ENCODE data around the gene MGAT4A.
"Not testable (repeated sequence)": the region's sequence is repeated elsewhere in the genome, so short reads cannot be mapped to it uniquely, and the experiment has no call there.

MGAT4A gene

DNA sequence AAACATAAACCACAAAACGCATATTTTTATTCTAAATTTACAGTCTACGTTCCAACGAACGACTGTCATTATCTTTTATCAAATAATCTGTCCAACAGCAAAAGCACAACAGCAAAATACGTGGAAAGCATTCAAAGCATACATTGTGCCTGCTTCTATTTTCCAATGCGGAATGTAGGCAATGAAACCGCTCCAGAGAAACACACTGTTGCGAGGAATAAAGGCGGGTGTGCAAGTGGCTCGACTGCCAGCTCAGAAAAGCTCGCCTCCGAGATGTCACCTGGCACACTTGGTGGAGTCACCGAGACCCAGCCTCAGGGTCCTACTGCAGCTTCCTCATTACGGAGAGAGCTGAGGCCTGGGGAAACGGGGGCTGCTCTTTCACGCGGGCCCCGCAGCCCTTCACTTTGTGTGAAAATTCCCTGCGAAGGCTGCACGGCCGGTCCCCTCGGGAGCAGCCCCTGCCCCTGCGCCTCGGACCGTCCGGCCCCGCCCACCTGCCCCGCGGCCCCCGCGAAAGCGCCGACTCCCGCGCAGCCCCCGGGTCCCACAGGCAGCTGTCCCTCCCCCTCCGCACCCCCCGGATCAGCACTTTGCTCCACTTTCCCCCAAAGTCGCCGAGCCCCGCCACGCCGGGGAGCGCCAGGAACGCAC is 752 bp downstream of the MGAT4A start:
- TF ChIP-seq EZH2 (IDR thresholded peaks at IDR 0.05) (no peak), FOXP2 (optimal IDR thresholded peaks at IDR 0.05; ENCODE audit: control extremely low read depth, extremely low read length, insufficient read depth) (no peak), POLR2AphosphoS5 (IDR thresholded peaks at IDR 0.05; ENCODE audit: borderline replicate concordance, low read depth, low read length) (no peak)
- Histone ChIP-seq H3K36me3 (ENCODE audit: insufficient read depth, low read length) (no peaks in the 10 kb centered on the region), H3K27ac (no peak overlapping the region), H3K9me3 (ENCODE audit: low read depth, low read length) (no peaks in the 10 kb centered on the region), H3K4me3 (peak overlapping the region; percentile 85), H3K9ac (ENCODE audit: insufficient read length) (peak overlapping the region; percentile 4)
- DNase-seq (ENCODE audit: low read depth, low spot score): no peak

DNA sequence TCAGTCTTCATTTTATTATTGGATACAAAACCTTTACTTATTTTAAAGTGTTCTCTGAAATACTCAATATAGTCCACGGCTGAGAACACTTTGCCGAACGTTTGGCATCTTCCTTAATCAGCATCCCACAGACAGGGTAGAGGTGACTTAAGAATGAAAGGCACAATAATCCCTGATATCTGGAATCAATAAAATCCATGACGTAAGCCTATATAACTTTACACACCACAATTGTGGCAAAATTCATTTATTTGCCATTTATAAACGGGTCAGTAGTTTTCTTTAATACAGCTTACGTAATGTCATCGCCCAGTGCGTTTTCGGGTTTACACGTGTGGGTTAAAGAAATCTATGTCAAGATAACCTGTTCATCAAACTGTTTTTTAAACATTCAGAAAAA is 1.3 kb downstream of the MGAT4A start:
- TF ChIP-seq POLR2AphosphoS5 (IDR thresholded peaks at IDR 0.05; ENCODE audit: borderline replicate concordance, low read depth, low read length) (no peak), EZH2 (IDR thresholded peaks at IDR 0.05) (no peak)
- no peak for DNase-seq (ENCODE audit: low read depth, low spot score)
- Histone ChIP-seq H3K9me3 (ENCODE audit: low read depth, low read length) (no peaks in the 10 kb centered on the region), H3K27ac (no peak overlapping the region), H3K9ac (ENCODE audit: insufficient read length) (peak overlapping the region; percentile 4), H3K4me3 (peak overlapping the region; percentile 85), H3K36me3 (ENCODE audit: insufficient read depth, low read length) (no peaks in the 10 kb centered on the region)

DNA sequence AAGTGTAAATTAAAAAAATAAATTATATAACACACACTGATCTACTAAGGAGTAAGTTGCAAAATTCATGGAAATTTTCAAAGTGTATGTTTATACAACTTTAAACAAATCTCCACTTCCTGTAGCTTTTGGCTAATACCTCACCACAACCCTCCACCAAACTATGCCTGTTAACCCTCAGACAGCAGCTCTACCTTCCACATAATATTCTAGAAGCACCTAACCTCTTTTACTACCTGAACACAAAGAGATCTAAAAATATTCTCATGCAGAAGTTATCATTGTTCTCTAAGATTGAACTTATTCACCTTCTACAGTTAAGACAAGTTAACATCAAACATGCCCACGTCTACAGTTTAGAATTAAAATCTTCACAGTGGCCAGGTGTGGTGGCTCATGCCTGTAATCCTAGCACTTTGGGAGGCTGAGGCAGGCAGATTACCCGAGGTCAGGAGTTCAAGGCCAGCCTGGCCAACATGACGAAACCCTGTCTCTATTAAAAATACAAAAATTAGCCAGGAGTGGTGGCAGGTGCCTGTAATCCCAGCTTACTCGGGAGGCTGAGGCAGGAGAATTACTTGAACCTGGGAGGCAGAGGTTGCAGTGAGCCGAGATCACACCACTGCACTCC is 2.7 kb downstream of the MGAT4A start:
- not testable (repeated sequence) for H3K4me3 ChIP-seq; H3K9ac ChIP-seq (ENCODE audit: insufficient read length); H3K9me3 ChIP-seq (ENCODE audit: low read depth, low read length); DNase-seq (ENCODE audit: low read depth, low spot score); H3K36me3 ChIP-seq (ENCODE audit: insufficient read depth, low read length)
- H3K27ac ChIP-seq: peak overlapping the region; percentile 47; the same call in 1 of the 2 replicates

DNA sequence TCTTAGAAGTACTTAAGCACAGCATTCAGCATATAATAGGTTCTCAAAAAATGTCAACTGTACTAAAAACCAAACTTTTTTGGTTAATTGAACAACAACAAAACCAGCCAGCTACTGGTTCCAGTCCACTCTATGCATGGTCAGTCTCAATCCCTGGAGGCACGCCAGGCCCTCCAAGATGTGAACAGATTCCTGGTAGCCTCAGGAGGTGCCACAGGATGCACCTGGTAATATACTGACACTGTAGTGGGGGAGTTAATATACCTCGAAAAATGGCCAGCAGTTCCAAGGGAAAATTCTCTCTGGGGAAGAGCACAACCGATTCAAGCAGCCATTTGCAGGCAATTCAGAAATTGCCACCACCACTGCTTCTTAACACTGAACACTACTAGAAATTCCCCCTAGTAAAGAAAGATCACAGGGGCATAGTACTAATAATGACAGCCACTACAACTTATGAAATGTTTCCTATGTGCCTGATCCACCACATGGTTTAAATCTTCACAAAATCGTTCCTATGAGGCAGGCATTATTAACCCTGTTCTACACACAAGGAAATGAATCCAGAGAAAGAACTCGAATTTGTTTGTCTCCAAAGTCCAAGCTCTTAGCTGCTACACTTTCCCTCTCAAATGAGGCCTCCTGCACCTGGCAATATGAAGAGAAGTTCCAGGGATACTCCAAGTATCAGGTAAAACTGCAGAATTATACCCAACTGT is 3.4 kb downstream of the MGAT4A start:
- H3K4me3 ChIP-seq: peak overlapping the region; percentile 32
- peak overlapping the region; percentile 29 for H3K9ac ChIP-seq (ENCODE audit: insufficient read length)

DNA sequence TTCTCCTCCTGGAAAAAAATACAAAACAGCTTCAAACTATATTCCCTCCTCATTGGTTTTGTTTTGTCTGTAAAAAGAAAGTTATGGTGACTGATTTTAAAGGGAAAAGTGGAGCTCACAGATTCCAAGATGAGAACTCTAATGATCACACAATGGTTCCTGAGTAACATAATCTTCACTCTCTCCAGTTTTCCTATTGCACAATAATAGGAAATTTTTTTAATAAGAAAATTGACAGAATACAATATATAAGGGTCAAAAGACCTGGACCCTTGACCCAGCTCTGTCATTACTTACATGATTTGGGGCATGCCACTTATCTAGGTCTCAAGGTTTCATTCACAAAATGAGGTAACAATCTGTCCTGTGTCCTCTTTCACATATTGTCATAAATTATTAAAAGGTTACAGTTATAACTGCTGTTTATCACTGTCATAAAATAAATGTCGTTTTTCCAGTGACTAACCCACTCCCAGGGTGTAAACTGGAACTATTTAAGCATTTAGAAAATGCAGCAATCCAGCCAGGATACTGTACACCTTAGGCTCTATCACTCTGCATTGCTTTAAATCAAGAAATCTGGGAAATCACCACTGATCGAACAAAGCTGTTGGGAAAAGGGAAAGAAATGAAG is 4.1 kb downstream of the MGAT4A start:
- Histone ChIP-seq H3K36me3 (ENCODE audit: insufficient read depth, low read length) (peaks cover 11% of the 10 kb centered on the region), H3K27ac (peak overlapping the region; percentile 48; the same call in 1 of the 2 replicates), H3K9me3 (ENCODE audit: low read depth, low read length) (no peaks in the 10 kb centered on the region), H3K9ac (ENCODE audit: insufficient read length) (no peak overlapping the region), H3K4me3 (no peak overlapping the region)
- no peak for TF ChIP-seq FOXP2 (optimal IDR thresholded peaks at IDR 0.05; ENCODE audit: control extremely low read depth, extremely low read length, insufficient read depth)
- no peak for DNase-seq (ENCODE audit: low read depth, low spot score)

More for the DNA sequence above, 3.4 kb downstream of the MGAT4A start:
- no peak for TF ChIP-seq FOXP2 (optimal IDR thresholded peaks at IDR 0.05; ENCODE audit: control extremely low read depth, extremely low read length, insufficient read depth)
- no peak for TF ChIP-seq POLR2AphosphoS5 (IDR thresholded peaks at IDR 0.05; ENCODE audit: borderline replicate concordance, low read depth, low read length)
- TF ChIP-seq EZH2 (IDR thresholded peaks at IDR 0.05): no peak
- Histone ChIP-seq H3K9me3 (ENCODE audit: low read depth, low read length) (no peaks in the 10 kb centered on the region), H3K36me3 (ENCODE audit: insufficient read depth, low read length) (peaks cover 5% of the 10 kb centered on the region; the same call in 1 of the 2 replicates), H3K27ac (peak overlapping the region; percentile 48; the same call in 1 of the 2 replicates)
- no peak for DNase-seq (ENCODE audit: low read depth, low spot score)

DNA sequence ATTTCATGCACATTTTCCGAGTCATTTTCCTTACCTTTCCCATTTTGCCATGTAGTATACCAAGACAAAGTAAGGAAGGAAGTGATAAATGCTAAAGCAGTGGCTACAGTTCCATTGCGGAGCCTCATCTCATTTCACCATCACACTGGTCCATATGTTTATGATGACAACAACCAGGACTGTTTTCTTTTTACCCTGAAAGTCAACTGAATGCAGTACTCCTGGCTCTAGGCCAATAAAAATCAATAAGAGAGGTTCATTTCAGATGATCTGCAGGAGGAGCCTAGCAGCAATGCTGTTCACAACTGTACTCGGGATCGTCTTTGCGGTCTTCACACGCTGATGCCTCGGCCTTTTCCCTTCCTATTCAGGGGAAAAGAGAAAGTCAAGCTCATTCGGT is 4.7 kb downstream of the MGAT4A start:
- Histone ChIP-seq H3K9ac (ENCODE audit: insufficient read length) (peak overlapping the region; percentile 47), H3K4me3 (0 out of 2 replicates have a peak overlapping the region, but pooled peaks have one; percentile 16), H3K36me3 (ENCODE audit: insufficient read depth, low read length) (peaks cover 12% of the 10 kb centered on the region), H3K27ac (no peak overlapping the region), H3K9me3 (ENCODE audit: low read depth, low read length) (no peaks in the 10 kb centered on the region)
- TF ChIP-seq FOXP2 (optimal IDR thresholded peaks at IDR 0.05; ENCODE audit: control extremely low read depth, extremely low read length, insufficient read depth) (no peak), EZH2 (IDR thresholded peaks at IDR 0.05) (no peak), POLR2AphosphoS5 (IDR thresholded peaks at IDR 0.05; ENCODE audit: borderline replicate concordance, low read depth, low read length) (no peak)
- no peak for DNase-seq (ENCODE audit: low read depth, low spot score)

DNA sequence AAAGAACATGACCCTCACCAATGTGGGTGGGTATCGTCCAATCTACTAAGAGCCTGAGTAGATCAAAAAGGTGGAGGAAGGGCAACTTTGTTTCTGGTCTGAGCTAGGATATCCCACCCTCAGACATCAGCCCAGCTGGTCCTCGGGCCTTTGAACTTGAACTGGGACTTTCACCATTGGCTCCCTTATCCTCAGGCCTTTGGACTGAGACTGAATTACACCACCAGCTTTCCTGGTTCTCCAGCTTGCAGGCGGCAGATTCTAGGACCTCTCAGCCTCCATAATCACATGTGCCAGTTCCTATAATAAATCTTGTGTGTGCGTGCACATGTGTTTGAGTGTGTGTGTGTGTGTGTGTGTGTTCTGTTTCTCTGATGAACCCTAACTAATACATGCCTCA is 10.6 kb downstream of the MGAT4A start:
- H3K9me3 ChIP-seq (ENCODE audit: low read depth, low read length): peaks cover 7% of the 10 kb centered on the region; the same call in 1 of the 2 replicates
- no peak for TF ChIP-seq FOXP2 (optimal IDR thresholded peaks at IDR 0.05; ENCODE audit: control extremely low read depth, extremely low read length, insufficient read depth)
- no peak for TF ChIP-seq EZH2 (IDR thresholded peaks at IDR 0.05)
- no peak for TF ChIP-seq POLR2AphosphoS5 (IDR thresholded peaks at IDR 0.05; ENCODE audit: borderline replicate concordance, low read depth, low read length)
- no peak for DNase-seq (ENCODE audit: low read depth, low spot score)
- H3K9ac ChIP-seq (ENCODE audit: insufficient read length): no peak overlapping the region
- peaks cover 25% of the 10 kb centered on the region for H3K36me3 ChIP-seq (ENCODE audit: insufficient read depth, low read length)
- no peak overlapping the region for H3K4me3 ChIP-seq
- no peak overlapping the region for H3K27ac ChIP-seq

DNA sequence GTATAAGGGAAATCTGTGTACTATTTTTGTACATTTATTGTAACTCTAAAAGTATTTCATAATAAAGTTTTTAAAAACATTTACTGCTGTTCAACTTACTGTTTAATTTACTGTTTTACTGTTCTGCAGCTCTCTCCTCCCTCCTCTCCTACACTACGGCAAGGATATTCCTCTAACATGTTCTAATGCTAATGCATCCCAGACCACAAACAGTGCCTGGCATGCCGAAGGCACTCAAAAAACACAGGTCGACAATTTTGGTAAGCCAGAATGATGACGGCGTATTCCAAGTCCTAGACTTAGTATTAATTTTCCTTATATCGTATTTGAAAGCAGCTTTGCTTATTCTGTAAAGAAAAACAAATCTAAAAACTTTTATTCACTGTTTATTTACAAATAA is 13.3 kb downstream of the MGAT4A start:
- Histone ChIP-seq H3K9me3 (ENCODE audit: low read depth, low read length) (peaks cover 7% of the 10 kb centered on the region; the same call in 1 of the 2 replicates), H3K27ac (peak overlapping the region; percentile 66), H3K4me3 (peak overlapping the region; percentile 68), H3K9ac (ENCODE audit: insufficient read length) (peak overlapping the region; percentile 8), H3K36me3 (ENCODE audit: insufficient read depth, low read length) (peaks cover 21% of the 10 kb centered on the region)
- DNase-seq (ENCODE audit: low read depth, low spot score): peak; percentile 26
- no peak for TF ChIP-seq EZH2 (IDR thresholded peaks at IDR 0.05)
- TF ChIP-seq POLR2AphosphoS5 (IDR thresholded peaks at IDR 0.05; ENCODE audit: borderline replicate concordance, low read depth, low read length): no peak
- no peak for TF ChIP-seq FOXP2 (optimal IDR thresholded peaks at IDR 0.05; ENCODE audit: control extremely low read depth, extremely low read length, insufficient read depth)
